Upper lobe of left lung (tissue), 6 donors: ENCODE measurements around the gene CRNKL1. TPM values are rescaled to one million over a fixed set of nuclear protein-coding genes. Genes with fewer than 3 reads are reported as not detected.

Experiments
- ATAC-seq, 2 donors: fragments of 200-7000 bp; cut with Tn5 transposase; one replicate each; pipeline ENCODE4 v1.9.1; 2022; ENCODE audit warnings: mild to moderate bottlenecking in 2 of 2, moderate library complexity in 2 of 2; ENCODE audit not compliant: low FRiP score in 2 of 2
- DNase-seq, 2 donors: peaks; one replicate each; pipeline ENCODE4 v3.0.0-alpha.2; 2019 to 2020
- H3K27ac ChIP-seq, 4 donors: fragments of 200-600 bp; sonication (generic); one replicate each; pipeline ENCODE4 v1.5.1; 2016 to 2019
- H3K27me3 ChIP-seq, 4 donors: fragments of 200-600 bp; sonication (generic); one replicate each; pipeline ENCODE4 v1.5.1; 2017 to 2019
- H3K36me3 ChIP-seq, 4 donors: fragments of 200-600 bp; sonication (generic); one replicate each; pipeline ENCODE4 v1.5.1; 2016 to 2019
- H3K4me1 ChIP-seq, 4 donors: fragments of 200-600 bp; sonication (generic); one replicate each; pipeline ENCODE4 v1.5.1; 2018 to 2019
- H3K4me3 ChIP-seq, 4 donors: fragments of 200-600 bp; sonication (generic); one replicate each; pipeline ENCODE4 v1.5.1; 2017 to 2019; ENCODE audit warnings: mild to moderate bottlenecking in 2 of 4, moderate library complexity in 1 of 4
- H3K9me3 ChIP-seq, 4 donors: fragments of 200-600 bp; sonication (generic); one replicate each; pipeline ENCODE4 v1.5.1; 2018 to 2019
- CTCF ChIP-seq, 6 experiments: fragments of 450-650 bp in 4 of 6; fragments of 200-600 bp in 2 of 6; sonication (generic) in 2 of 6; IDR thresholded peaks; one replicate each; pipeline ENCODE4 v1.5.1; 2016 to 2019; ENCODE audit warnings: antibody characterized with exemption in 6 of 6
- EP300 ChIP-seq, 4 donors: sonication (generic); formaldehyde crosslinking; IDR thresholded peaks; one replicate each; pipeline ENCODE4 v1.5.1; 2017; ENCODE audit warnings: antibody characterized with exemption in 4 of 4, control low read depth in 2 of 4
- POLR2A ChIP-seq, 4 donors: fragments of 450-650 bp; IDR thresholded peaks; one replicate each; pipeline ENCODE4 v1.5.1; 2016 to 2017; ENCODE audit warnings: antibody characterized with exemption in 4 of 4, mild to moderate bottlenecking in 2 of 4
- POLR2AphosphoS5 ChIP-seq, 2 donors: sonication (generic); formaldehyde crosslinking; IDR thresholded peaks; one replicate each; pipeline ENCODE4 v1.5.1; 2017; ENCODE audit warnings: antibody characterized with exemption in 2 of 2
- WGBS, 2 donors: methylation state at CpG; one replicate each; pipeline ENCODE4 v1.1.5; 2017 to 2018; 5-methylcytosine and 5-hydroxymethylcytosine counted together
- total RNA-seq, 6 donors: library from RNA; depleted of rRNA in 4 of 6; stranded (reverse); fragments of >200 nt in 4 of 6; gene quantifications; one replicate each; pipeline versions ENCODE4 v1.1.0 to v1.2.1, GENCODE V29; 2016 to 2021
- donor health status: DM: no; HTN: no; CAD: no; lungs with moderate emphysema.
- donor health status: DM: no; HTN: yes; CAD: no; lungs with severe emphysema.

Gene CRNKL1
- total RNA-seq, 6 donors from 2014 or later: 13.5 to 44.0 (median 18.4) TPM

- ATAC-seq: no peak
- H3K9me3 ChIP-seq: no peaks in the 10 kb centered on the region
- no peaks in the 10 kb centered on the region for H3K27me3 ChIP-seq
- no peaks in the 10 kb centered on the region for H3K36me3 ChIP-seq
- H3K4me3 ChIP-seq: no peak overlapping the region
- H3K27ac ChIP-seq: no peak overlapping the region
- TF ChIP-seq CTCF (IDR thresholded peaks at IDR 0.05) (no peak), EP300 (IDR thresholded peaks at IDR 0.05) (no peak), POLR2AphosphoS5 (IDR thresholded peaks at IDR 0.05) (no peak), POLR2A (IDR thresholded peaks at IDR 0.05) (no peak)
- no peak for DNase-seq
- no peaks in the 10 kb centered on the region for H3K4me1 ChIP-seq
- WGBS, 2 donors: 82 to 84% methylated on average over 6 of the region's 6 CpGs
Observed at GRCh38 chr20:20060234-20060998, 8.2 kb upstream of the CRNKL1 start.

- peak in 1 of 2 donors; percentile 20 for ATAC-seq
- Histone ChIP-seq H3K9me3 (no peaks in the 10 kb centered on the region), H3K36me3 (peaks cover 29 to 38% (median 35%) of the 10 kb centered on the region in 4 donors), H3K4me3 (peak overlapping the region; percentile 61 to 94 (median 86)), H3K27ac (peak overlapping the region; percentile 88 to 93 (median 90)), H3K4me1 (peaks cover 9 to 18% (median 11%) of the 10 kb centered on the region in 4 donors), H3K27me3 (no peaks in the 10 kb centered on the region)
- WGBS, 2 donors: 2 to 3% methylated on average over 13 of the region's 13 CpGs
- DNase-seq: no peak
- TF ChIP-seq CTCF (IDR thresholded peaks at IDR 0.05): no peak
- TF ChIP-seq EP300 (IDR thresholded peaks at IDR 0.05): no peak
- TF ChIP-seq POLR2A (IDR thresholded peaks at IDR 0.05): no peak
- TF ChIP-seq POLR2AphosphoS5 (IDR thresholded peaks at IDR 0.05): no peak
Observed at GRCh38 chr20:20051767-20052073, 546 bp downstream of the CRNKL1 start.

GRCh38 chr20:20039752-20040387 lies 12.4 kb downstream of the CRNKL1 start:
- no peak overlapping the region for H3K27ac ChIP-seq
- peaks cover 28 to 100% (median 89%) of the 10 kb centered on the region in 4 donors for H3K36me3 ChIP-seq

GRCh38 chr20:20038586-20038985 lies 13.7 kb downstream of the CRNKL1 start:
- no peaks in the 10 kb centered on the region for H3K9me3 ChIP-seq
- WGBS, 2 donors: 84 to 92% methylated on average over 6 of the region's 6 CpGs
- no peak for TF ChIP-seq POLR2AphosphoS5 (IDR thresholded peaks at IDR 0.05)
- no peak for TF ChIP-seq EP300 (IDR thresholded peaks at IDR 0.05)
- TF ChIP-seq CTCF (IDR thresholded peaks at IDR 0.05): no peak
- no peak for TF ChIP-seq POLR2A (IDR thresholded peaks at IDR 0.05)
- ATAC-seq (no peak), DNase-seq (no peak)
- no peak overlapping the region for H3K27ac ChIP-seq
- no peak overlapping the region for H3K4me3 ChIP-seq
- H3K4me1 ChIP-seq: no peaks in the 10 kb centered on the region
- H3K36me3 ChIP-seq: peaks cover 25 to 100% (median 83%) of the 10 kb centered on the region in 4 donors
- no peaks in the 10 kb centered on the region for H3K27me3 ChIP-seq

More at GRCh38 chr20:20039752-20040387, 12.4 kb downstream of the CRNKL1 start:
- H3K4me1 ChIP-seq: no peaks in the 10 kb centered on the region
- no peaks in the 10 kb centered on the region for H3K9me3 ChIP-seq
- H3K4me3 ChIP-seq: no peak overlapping the region
- TF ChIP-seq CTCF (IDR thresholded peaks at IDR 0.05) (no peak), EP300 (IDR thresholded peaks at IDR 0.05) (no peak)
- WGBS, 2 donors: 95 to 96% methylated on average over 6 of the region's 6 CpGs
- DNase-seq (no peak), ATAC-seq (no peak)
- no peaks in the 10 kb centered on the region for H3K27me3 ChIP-seq
